Mesothelial cell of epicardium (in vitro differentiated cells): ENCODE data around the gene CTBP2. TPM values are rescaled to one million over a fixed set of nuclear protein-coding genes. Genes with fewer than 3 reads are reported as not detected.
A peak's percentile ranks its signal among the peaks of the same experiment; 100 is the strongest.

Experiments used
- DNase-seq, 2 experiments: peaks; one replicate each; pipeline ENCODE4 v3.0.0; 2021; ENCODE audit warnings: low spot score in 2 of 2; ENCODE audit not compliant: unreplicated experiment in 2 of 2
- H3K27ac Mint-ChIP-seq: 2 replicates; pipeline ENCODE4 v1.8.0; 2021; ENCODE audit warnings: mixed read lengths
- H3K27me3 Mint-ChIP-seq: 2 replicates; pipeline ENCODE4 v1.8.0; 2021; ENCODE audit warnings: low read depth, mixed read lengths
- H3K36me3 Mint-ChIP-seq: 2 replicates; pipeline ENCODE4 v1.8.0; 2021; ENCODE audit warnings: mixed read lengths
- H3K4me1 Mint-ChIP-seq: 2 replicates; pipeline ENCODE4 v1.8.0; 2021; ENCODE audit warnings: mixed read lengths
- H3K4me3 Mint-ChIP-seq: 2 replicates; pipeline ENCODE4 v1.8.0; 2021; ENCODE audit warnings: mild to moderate bottlenecking, moderate library complexity, mixed read lengths
- H3K9me3 Mint-ChIP-seq: 2 replicates; pipeline ENCODE4 v1.8.0; 2021; ENCODE audit warnings: mixed read lengths
- CTCF ChIP-seq: fragments of 200-600 bp; sonication (generic); IDR thresholded peaks from one replicate; pipeline ENCODE4 v1.5.0; 2021; ENCODE audit warnings: antibody characterized with exemption; ENCODE audit not compliant: unreplicated experiment
- total RNA-seq: library from RNA; stranded (reverse); gene quantifications from 3 replicates; pipeline ENCODE4 v1.2.1, GENCODE V29; 2021

CTBP2 gene
- total RNA-seq, 1 donor from 2014 or later: 122 TPM

- no peak for TF ChIP-seq CTCF
- Mint-ChIP-seq H3K4me3 (peak overlapping the region; percentile 39), H3K27ac (peak overlapping the region; percentile 97), H3K27me3 (no peaks in the 10 kb centered on the region), H3K9me3 (no peaks in the 10 kb centered on the region), H3K36me3 (peaks cover 14% of the 10 kb centered on the region), H3K4me1 (peaks cover 88% of the 10 kb centered on the region)
- DNase-seq: no peak
Observed at GRCh38 chr10:125062914-125063230, 97.5 kb downstream of the CTBP2 start.

- H3K27ac Mint-ChIP-seq: peak overlapping the region; percentile 97
- DNase-seq: no peak
- TF ChIP-seq CTCF: no peak
- H3K4me3 Mint-ChIP-seq: no peak overlapping the region
- H3K4me1 Mint-ChIP-seq: peaks cover 88% of the 10 kb centered on the region
- no peaks in the 10 kb centered on the region for H3K27me3 Mint-ChIP-seq
- H3K36me3 Mint-ChIP-seq: peaks cover 14% of the 10 kb centered on the region
- no peaks in the 10 kb centered on the region for H3K9me3 Mint-ChIP-seq
Observed at GRCh38 chr10:125062227-125062913, 98.0 kb downstream of the CTBP2 start.

- Mint-ChIP-seq H3K27me3 (no peaks in the 10 kb centered on the region), H3K4me1 (peaks cover 88% of the 10 kb centered on the region), H3K36me3 (peaks cover 14% of the 10 kb centered on the region), H3K27ac (peak overlapping the region; percentile 94), H3K4me3 (no peak overlapping the region), H3K9me3 (no peaks in the 10 kb centered on the region)
- TF ChIP-seq CTCF: no peak
- no peak for DNase-seq
Observed at GRCh38 chr10:125061557-125062226, 98.7 kb downstream of the CTBP2 start.

GRCh38 chr10:125060826-125061556 is 99.4 kb downstream of the CTBP2 start:
- peak; percentile 72 for TF ChIP-seq CTCF
- peak; percentile 61 to 78 for DNase-seq
- Mint-ChIP-seq H3K27ac (peak overlapping the region; percentile 94), H3K4me3 (no peak overlapping the region), H3K9me3 (no peaks in the 10 kb centered on the region), H3K4me1 (peaks cover 87% of the 10 kb centered on the region), H3K36me3 (peaks cover 14% of the 10 kb centered on the region), H3K27me3 (no peaks in the 10 kb centered on the region)

- Mint-ChIP-seq H3K36me3 (peaks cover 14% of the 10 kb centered on the region), H3K9me3 (no peaks in the 10 kb centered on the region), H3K27me3 (no peaks in the 10 kb centered on the region), H3K27ac (peak overlapping the region; percentile 94), H3K4me3 (peak overlapping the region; percentile 16), H3K4me1 (peaks cover 87% of the 10 kb centered on the region)
- DNase-seq: no peak
- no peak for TF ChIP-seq CTCF
Observed at GRCh38 chr10:125060482-125060825, 99.9 kb downstream of the CTBP2 start.
